Liver (tissue), 10 donors: ENCODE data around the gene SLC9A3. TPM values are rescaled to one million over a fixed set of nuclear protein-coding genes. Genes with fewer than 3 reads are reported as not detected.

Experiments
- DNase-seq: peaks from one replicate; pipeline ENCODE4 v3.0.0-alpha.2; 2017; ENCODE audit warnings: low spot score
- H3K27ac ChIP-seq, 2 donors: one replicate each; pipeline ENCODE4 v1.7.0; 2013; ENCODE audit warnings: inconsistent platforms in 2 of 2, low read length in 2 of 2, control low read depth in 1 of 2, low read depth in 1 of 2, mild to moderate bottlenecking in 1 of 2
- H3K27me3 ChIP-seq, 4 donors: one replicate each; pipeline versions ENCODE4 v1.6.1 to v1.7.0; 2013; ENCODE audit warnings: low read length in 3 of 4, inconsistent platforms in 1 of 4, mild to moderate bottlenecking in 1 of 4, moderate library complexity in 1 of 4; ENCODE audit not compliant: control insufficient read depth in 4 of 4, insufficient read depth in 4 of 4
- H3K36me3 ChIP-seq, 4 donors: one replicate each; pipeline versions ENCODE4 v1.6.1 to v1.7.0; 2013; ENCODE audit warnings: low read length in 3 of 4, mild to moderate bottlenecking in 3 of 4, low read depth in 1 of 4, moderate library complexity in 1 of 4; ENCODE audit not compliant: control insufficient read depth in 4 of 4, insufficient read depth in 3 of 4
- H3K4me1 ChIP-seq, 4 donors: one replicate each; pipeline versions ENCODE4 v1.6.1 to v1.7.0; 2013; ENCODE audit warnings: low read length in 3 of 4, mild to moderate bottlenecking in 3 of 4, moderate library complexity in 1 of 4; ENCODE audit not compliant: control insufficient read depth in 4 of 4, insufficient read depth in 4 of 4
- H3K4me3 ChIP-seq, 3 donors: one replicate each; pipeline versions ENCODE4 v1.6.1 to v1.7.0; 2013; ENCODE audit warnings: low read length in 3 of 3, control low read depth in 1 of 3, low read depth in 1 of 3, mild to moderate bottlenecking in 1 of 3
- H3K9ac ChIP-seq, 2 donors: one replicate each; pipeline ENCODE4 v1.7.0; 2013; ENCODE audit warnings: low read length in 2 of 2, mild to moderate bottlenecking in 2 of 2, moderate library complexity in 2 of 2, control low read depth in 1 of 2, low read depth in 1 of 2
- H3K9me3 ChIP-seq, 4 donors: one replicate each; pipeline versions ENCODE4 v1.6.1 to v1.7.0; 2013; ENCODE audit warnings: low read length in 3 of 4; ENCODE audit not compliant: control insufficient read depth in 4 of 4
- EGR1 ChIP-seq, 2 donors: IDR thresholded peaks; 2 replicates each; pipeline ENCODE4 v1.6.1; 2016 to 2018; ENCODE audit warnings: antibody characterized with exemption in 2 of 2, low read depth in 2 of 2
- FOXA2 ChIP-seq: IDR thresholded peaks from 2 replicates; pipeline ENCODE4 v1.6.1; 2016; ENCODE audit warnings: antibody characterized with exemption
- GABPA ChIP-seq, 2 donors: IDR thresholded peaks in 1 of 2; conservative IDR thresholded peaks in 1 of 2; 2 replicates each; pipeline ENCODE4 v1.6.1; 2016; ENCODE audit warnings: antibody characterized with exemption in 2 of 2, mild to moderate bottlenecking in 1 of 2, moderate library complexity in 1 of 2
- HNF4A ChIP-seq, 2 donors: conservative IDR thresholded peaks; 2 replicates each; pipeline ENCODE4 v1.6.1; 2016; ENCODE audit warnings: antibody characterized with exemption in 2 of 2, mild to moderate bottlenecking in 2 of 2
- HNF4G ChIP-seq: IDR thresholded peaks from 2 replicates; pipeline ENCODE4 v1.6.1; 2016; ENCODE audit warnings: antibody characterized with exemption
- JUND ChIP-seq, 2 donors: IDR thresholded peaks; 2 replicates each; pipeline ENCODE4 v1.6.1; 2016; ENCODE audit warnings: antibody characterized with exemption in 2 of 2
- NR2F2 ChIP-seq: IDR thresholded peaks from 2 replicates; pipeline ENCODE4 v1.6.1; 2016; ENCODE audit warnings: antibody characterized with exemption
- RAD21 ChIP-seq, 2 donors: IDR thresholded peaks; 2 replicates each; pipeline ENCODE4 v1.6.1; 2016; ENCODE audit warnings: antibody characterized with exemption in 2 of 2, mild to moderate bottlenecking in 2 of 2
- RXRA ChIP-seq, 2 donors: IDR thresholded peaks; 2 replicates each; pipeline ENCODE4 v1.6.1; 2017 to 2018; ENCODE audit warnings: antibody characterized with exemption in 2 of 2, mild to moderate bottlenecking in 1 of 2
- SP1 ChIP-seq: IDR thresholded peaks from 2 replicates; pipeline ENCODE4 v1.6.1; 2018; ENCODE audit warnings: antibody characterized with exemption, mild to moderate bottlenecking
- YY1 ChIP-seq: IDR thresholded peaks from 2 replicates; pipeline ENCODE4 v1.6.1; 2016; ENCODE audit warnings: antibody characterized with exemption, mild to moderate bottlenecking
- WGBS: extraction: QIAGEN DNeasy Blood & Tissue Kit; methylation state at CpG from one replicate; pipeline ENCODE4 v1.1.7; 2013; 5-methylcytosine and 5-hydroxymethylcytosine counted together
- polyA plus RNA-seq, 2 donors: library from polyadenylated mRNA; stranded (reverse) in 1 of 2; unstranded in 1 of 2; fragments of 200-250 nt in 1 of 2; fragments of >200 nt in 1 of 2; fragmentation: Nextera tagmentation in 1 of 2; extraction: Ambion mirVana in 1 of 2; gene quantifications; one replicate each; pipeline versions ENCODE4 v1.2.1 to v1.2.3, GENCODE V29; 2013 to 2015
- small RNA-seq: library from RNA; depleted of rRNA; stranded (forward); fragments of <200 nt; gene quantifications from one replicate; pipeline ENCODE3, GENCODE V24; 2014
- total RNA-seq, 2 donors: library from RNA; depleted of rRNA; stranded (reverse); fragments of >200 nt; gene quantifications; one replicate each; pipeline ENCODE4 v1.2.3, GENCODE V29; 2014
- TF ChIP-seq, protein P1 (sequence below): IDR thresholded peaks from 2 replicates; pipeline ENCODE4 v1.6.1; 2016; ENCODE audit warnings: antibody characterized with exemption
- TF ChIP-seq, protein P2 (sequence below): IDR thresholded peaks from 2 replicates; pipeline ENCODE4 v1.6.1; 2016; ENCODE audit warnings: antibody characterized with exemption
- TF ChIP-seq, protein P3 (sequence below): IDR thresholded peaks from 2 replicates; pipeline ENCODE4 v1.6.1; 2016; ENCODE audit warnings: antibody characterized with exemption, mild to moderate bottlenecking
- TF ChIP-seq, protein P4 (sequence below): IDR thresholded peaks from 2 replicates; pipeline ENCODE4 v1.6.1; 2016; ENCODE audit warnings: antibody characterized with exemption
- TF ChIP-seq, protein P5 (sequence below): fragments of 150-350 bp; IDR thresholded peaks from 2 replicates; pipeline ENCODE4 v1.5.1; 2017; ENCODE audit warnings: improper control_type of control experiment, low read depth, low read length; ENCODE audit not compliant: missing input control
- donor health status: healthy.
- donor health status: healthy.
- donor health status: healthy.
- donor health status: healthy.
- donor health status: healthy.

Gene SLC9A3
- total and polyA plus RNA-seq, 4 donors: 0.31 to 1.0 (median 0.67) TPM

DNA sequence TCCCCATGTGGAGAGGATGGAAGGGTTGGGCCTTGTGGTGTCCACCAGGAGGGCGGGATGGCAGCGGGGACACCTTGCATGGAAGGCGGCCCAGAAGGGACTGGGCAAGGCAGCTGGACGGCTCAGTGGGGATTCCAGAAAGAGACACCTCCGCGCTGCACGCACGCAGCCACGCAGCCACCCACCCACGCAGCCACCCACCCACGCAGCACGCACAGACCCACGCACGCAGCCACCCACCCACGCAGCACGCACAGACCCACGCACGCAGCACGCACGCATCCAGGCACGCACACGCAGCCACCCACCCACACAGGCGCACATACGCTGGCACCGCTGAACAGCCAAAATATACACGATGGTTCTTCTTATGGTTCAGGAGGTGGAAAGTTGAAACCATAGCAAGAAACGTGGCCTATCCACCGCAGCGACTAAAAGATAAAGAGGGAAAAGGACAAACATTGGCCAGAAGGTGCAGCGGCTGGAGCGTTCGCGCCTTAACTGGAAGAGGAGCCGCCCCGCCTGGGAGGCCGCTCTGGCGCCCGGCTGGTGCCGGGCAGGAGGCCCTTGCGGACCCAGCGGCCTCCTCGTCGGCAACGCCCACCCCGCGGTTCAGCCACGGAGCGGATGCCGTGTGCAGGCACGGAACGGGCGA is 103.5 kb downstream of the SLC9A3 start:
- Histone ChIP-seq H3K4me3 (no peak overlapping the region), H3K27ac (no peak overlapping the region), H3K27me3 (no peaks in the 10 kb centered on the region), H3K36me3 (peaks cover 0 to 1% (median 0%) of the 10 kb centered on the region in 4 donors), H3K9ac (no peak overlapping the region), H3K9me3 (no peaks in the 10 kb centered on the region), H3K4me1 (no peaks in the 10 kb centered on the region)
- WGBS: 93% methylated on average over 52 of the region's 52 CpGs
- TF ChIP-seq YY1 (no peak), FOXA2 (no peak), HNF4G (no peak), HNF4A (conservative IDR thresholded peaks at IDR 0.05) (no peak), JUND (IDR thresholded peaks at IDR 0.05) (no peak), EGR1 (IDR thresholded peaks at IDR 0.05; ENCODE audit: low read depth in 2 of 2) (no peak), RAD21 (IDR thresholded peaks at IDR 0.05) (no peak), GABPA (IDR thresholded peaks at IDR 0.05 in 1 of 2, conservative IDR thresholded peaks at IDR 0.05 in 1 of 2) (no peak), SP1 (no peak), RXRA (IDR thresholded peaks at IDR 0.05) (no peak), NR2F2 (no peak)
- TF ChIP-seq, protein P1, sequence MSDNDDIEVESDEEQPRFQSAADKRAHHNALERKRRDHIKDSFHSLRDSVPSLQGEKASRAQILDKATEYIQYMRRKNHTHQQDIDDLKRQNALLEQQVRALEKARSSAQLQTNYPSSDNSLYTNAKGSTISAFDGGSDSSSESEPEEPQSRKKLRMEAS: no peak
- TF ChIP-seq, protein P2, sequence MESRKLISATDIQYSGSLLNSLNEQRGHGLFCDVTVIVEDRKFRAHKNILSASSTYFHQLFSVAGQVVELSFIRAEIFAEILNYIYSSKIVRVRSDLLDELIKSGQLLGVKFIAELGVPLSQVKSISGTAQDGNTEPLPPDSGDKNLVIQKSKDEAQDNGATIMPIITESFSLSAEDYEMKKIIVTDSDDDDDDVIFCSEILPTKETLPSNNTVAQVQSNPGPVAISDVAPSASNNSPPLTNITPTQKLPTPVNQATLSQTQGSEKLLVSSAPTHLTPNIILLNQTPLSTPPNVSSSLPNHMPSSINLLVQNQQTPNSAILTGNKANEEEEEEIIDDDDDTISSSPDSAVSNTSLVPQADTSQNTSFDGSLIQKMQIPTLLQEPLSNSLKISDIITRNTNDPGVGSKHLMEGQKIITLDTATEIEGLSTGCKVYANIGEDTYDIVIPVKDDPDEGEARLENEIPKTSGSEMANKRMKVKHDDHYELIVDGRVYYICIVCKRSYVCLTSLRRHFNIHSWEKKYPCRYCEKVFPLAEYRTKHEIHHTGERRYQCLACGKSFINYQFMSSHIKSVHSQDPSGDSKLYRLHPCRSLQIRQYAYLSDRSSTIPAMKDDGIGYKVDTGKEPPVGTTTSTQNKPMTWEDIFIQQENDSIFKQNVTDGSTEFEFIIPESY: no peak
- TF ChIP-seq, protein P3, sequence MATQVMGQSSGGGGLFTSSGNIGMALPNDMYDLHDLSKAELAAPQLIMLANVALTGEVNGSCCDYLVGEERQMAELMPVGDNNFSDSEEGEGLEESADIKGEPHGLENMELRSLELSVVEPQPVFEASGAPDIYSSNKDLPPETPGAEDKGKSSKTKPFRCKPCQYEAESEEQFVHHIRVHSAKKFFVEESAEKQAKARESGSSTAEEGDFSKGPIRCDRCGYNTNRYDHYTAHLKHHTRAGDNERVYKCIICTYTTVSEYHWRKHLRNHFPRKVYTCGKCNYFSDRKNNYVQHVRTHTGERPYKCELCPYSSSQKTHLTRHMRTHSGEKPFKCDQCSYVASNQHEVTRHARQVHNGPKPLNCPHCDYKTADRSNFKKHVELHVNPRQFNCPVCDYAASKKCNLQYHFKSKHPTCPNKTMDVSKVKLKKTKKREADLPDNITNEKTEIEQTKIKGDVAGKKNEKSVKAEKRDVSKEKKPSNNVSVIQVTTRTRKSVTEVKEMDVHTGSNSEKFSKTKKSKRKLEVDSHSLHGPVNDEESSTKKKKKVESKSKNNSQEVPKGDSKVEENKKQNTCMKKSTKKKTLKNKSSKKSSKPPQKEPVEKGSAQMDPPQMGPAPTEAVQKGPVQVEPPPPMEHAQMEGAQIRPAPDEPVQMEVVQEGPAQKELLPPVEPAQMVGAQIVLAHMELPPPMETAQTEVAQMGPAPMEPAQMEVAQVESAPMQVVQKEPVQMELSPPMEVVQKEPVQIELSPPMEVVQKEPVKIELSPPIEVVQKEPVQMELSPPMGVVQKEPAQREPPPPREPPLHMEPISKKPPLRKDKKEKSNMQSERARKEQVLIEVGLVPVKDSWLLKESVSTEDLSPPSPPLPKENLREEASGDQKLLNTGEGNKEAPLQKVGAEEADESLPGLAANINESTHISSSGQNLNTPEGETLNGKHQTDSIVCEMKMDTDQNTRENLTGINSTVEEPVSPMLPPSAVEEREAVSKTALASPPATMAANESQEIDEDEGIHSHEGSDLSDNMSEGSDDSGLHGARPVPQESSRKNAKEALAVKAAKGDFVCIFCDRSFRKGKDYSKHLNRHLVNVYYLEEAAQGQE: no peak
- TF ChIP-seq, protein P4, sequence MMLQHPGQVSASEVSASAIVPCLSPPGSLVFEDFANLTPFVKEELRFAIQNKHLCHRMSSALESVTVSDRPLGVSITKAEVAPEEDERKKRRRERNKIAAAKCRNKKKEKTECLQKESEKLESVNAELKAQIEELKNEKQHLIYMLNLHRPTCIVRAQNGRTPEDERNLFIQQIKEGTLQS: no peak
- TF ChIP-seq, protein P5, sequence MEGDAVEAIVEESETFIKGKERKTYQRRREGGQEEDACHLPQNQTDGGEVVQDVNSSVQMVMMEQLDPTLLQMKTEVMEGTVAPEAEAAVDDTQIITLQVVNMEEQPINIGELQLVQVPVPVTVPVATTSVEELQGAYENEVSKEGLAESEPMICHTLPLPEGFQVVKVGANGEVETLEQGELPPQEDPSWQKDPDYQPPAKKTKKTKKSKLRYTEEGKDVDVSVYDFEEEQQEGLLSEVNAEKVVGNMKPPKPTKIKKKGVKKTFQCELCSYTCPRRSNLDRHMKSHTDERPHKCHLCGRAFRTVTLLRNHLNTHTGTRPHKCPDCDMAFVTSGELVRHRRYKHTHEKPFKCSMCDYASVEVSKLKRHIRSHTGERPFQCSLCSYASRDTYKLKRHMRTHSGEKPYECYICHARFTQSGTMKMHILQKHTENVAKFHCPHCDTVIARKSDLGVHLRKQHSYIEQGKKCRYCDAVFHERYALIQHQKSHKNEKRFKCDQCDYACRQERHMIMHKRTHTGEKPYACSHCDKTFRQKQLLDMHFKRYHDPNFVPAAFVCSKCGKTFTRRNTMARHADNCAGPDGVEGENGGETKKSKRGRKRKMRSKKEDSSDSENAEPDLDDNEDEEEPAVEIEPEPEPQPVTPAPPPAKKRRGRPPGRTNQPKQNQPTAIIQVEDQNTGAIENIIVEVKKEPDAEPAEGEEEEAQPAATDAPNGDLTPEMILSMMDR: no peak
- DNase-seq: no peak

Small RNA genes within 50 kb of the gene (small RNA-seq; reads per million reads assigned to genes)
- gene MIR4456: not detected

Other genes with a start within 250 kb of the SLC9A3 start
- gene AHRR, start 202.7 kb downstream of the SLC9A3 start, total RNA-seq: under 1 TPM; 0.33 to 0.47 TPM
- under 1 TPM; 0.15 TPM for gene AHRR, start 202.7 kb downstream of the SLC9A3 start, polyA plus RNA-seq
- gene EXOC3, start 81.3 kb downstream of the SLC9A3 start, total RNA-seq: 10 to 100 TPM; 19.9 to 23.9 TPM
- gene EXOC3, start 81.3 kb downstream of the SLC9A3 start, polyA plus RNA-seq: 10 to 100 TPM; 12.4 to 17.2 TPM
- 1 to 10 TPM; 3.8 to 5.9 TPM for gene CEP72, start 87.9 kb upstream of the SLC9A3 start, total RNA-seq
- 1 to 10 TPM; 1.3 to 1.4 TPM for gene CEP72, start 87.9 kb upstream of the SLC9A3 start, polyA plus RNA-seq
- gene TPPP, start 168.9 kb upstream of the SLC9A3 start, total RNA-seq: 1 to 10 TPM in 1 of 2 donors, under 1 TPM in 1; 0.61 to 2.1 TPM
- gene TPPP, start 168.9 kb upstream of the SLC9A3 start, polyA plus RNA-seq: under 1 TPM; 0.61 to 0.98 TPM